Activated CD8-positive, alpha-beta memory T cell treated with anti-CD3 and anti-CD28 coated beads for 1 hour (primary cell): Measurements from ENCODE around the gene GRIK4.
"Not testable (repeated sequence)": the region's sequence is repeated elsewhere in the genome, so short reads cannot be mapped to it uniquely, and the experiment has no call there.

Source experiments
- DNase-seq, 2 donors: peaks; one replicate each; pipeline ENCODE4 v3.0.0-alpha.2; 2020; ENCODE audit warnings: low read depth in 1 of 2; ENCODE audit errors: extremely low read depth in 1 of 2

The GRIK4 gene

GRCh38 chr11:120597250-120598215 lies 86.0 kb downstream of the GRIK4 start:
- no peak for DNase-seq

- no peak for DNase-seq
Observed at GRCh38 chr11:120598517-120599257, 87.1 kb downstream of the GRIK4 start.

GRCh38 chr11:120599816-120600420 lies 88.4 kb downstream of the GRIK4 start:
- no peak for DNase-seq

- DNase-seq, result no peak
Observed at GRCh38 chr11:120601536-120601935, 90.0 kb downstream of the GRIK4 start.

GRCh38 chr11:120603071-120603470 lies 91.5 kb downstream of the GRIK4 start:
- DNase-seq, result no peak

GRCh38 chr11:120605469-120605868 lies 93.9 kb downstream of the GRIK4 start:
- no peak for DNase-seq

- no peak for DNase-seq
Observed at GRCh38 chr11:120606211-120607010, 94.9 kb downstream of the GRIK4 start.

- DNase-seq, result no peak
Observed at GRCh38 chr11:120608061-120608460, 96.5 kb downstream of the GRIK4 start.

- no peak for DNase-seq
Observed at GRCh38 chr11:120608760-120609211, 97.2 kb downstream of the GRIK4 start.

- DNase-seq, result no peak
Observed at GRCh38 chr11:120610111-120610510, 98.6 kb downstream of the GRIK4 start.

- DNase-seq, result no peak
Observed at GRCh38 chr11:120611581-120611980, 100.0 kb downstream of the GRIK4 start.

- DNase-seq, result no peak
Observed at GRCh38 chr11:120612513-120613263, 101.1 kb downstream of the GRIK4 start.

- DNase-seq, result no peak
Observed at GRCh38 chr11:120613264-120614226, 102.0 kb downstream of the GRIK4 start.

- no peak for DNase-seq
Observed at GRCh38 chr11:120615391-120615790, 103.8 kb downstream of the GRIK4 start.

- no peak for DNase-seq
Observed at GRCh38 chr11:120618399-120618798, 106.9 kb downstream of the GRIK4 start.

GRCh38 chr11:120622189-120622875 lies 110.8 kb downstream of the GRIK4 start:
- no peak for DNase-seq

GRCh38 chr11:120624992-120625391 lies 113.4 kb downstream of the GRIK4 start:
- DNase-seq, result not testable (repeated sequence)

- no peak for DNase-seq
Observed at GRCh38 chr11:120625565-120625964, 114.0 kb downstream of the GRIK4 start.
